GM21786 (cell line): Measurements from ENCODE around the gene IQSEC1.

Source experiments
- ATAC-seq: cut with Tn5 transposase; IDR thresholded peaks from one replicate; pipeline ENCODE4 v1.9.1; 2021; ENCODE audit not compliant: unreplicated experiment

The IQSEC1 gene

DNA sequence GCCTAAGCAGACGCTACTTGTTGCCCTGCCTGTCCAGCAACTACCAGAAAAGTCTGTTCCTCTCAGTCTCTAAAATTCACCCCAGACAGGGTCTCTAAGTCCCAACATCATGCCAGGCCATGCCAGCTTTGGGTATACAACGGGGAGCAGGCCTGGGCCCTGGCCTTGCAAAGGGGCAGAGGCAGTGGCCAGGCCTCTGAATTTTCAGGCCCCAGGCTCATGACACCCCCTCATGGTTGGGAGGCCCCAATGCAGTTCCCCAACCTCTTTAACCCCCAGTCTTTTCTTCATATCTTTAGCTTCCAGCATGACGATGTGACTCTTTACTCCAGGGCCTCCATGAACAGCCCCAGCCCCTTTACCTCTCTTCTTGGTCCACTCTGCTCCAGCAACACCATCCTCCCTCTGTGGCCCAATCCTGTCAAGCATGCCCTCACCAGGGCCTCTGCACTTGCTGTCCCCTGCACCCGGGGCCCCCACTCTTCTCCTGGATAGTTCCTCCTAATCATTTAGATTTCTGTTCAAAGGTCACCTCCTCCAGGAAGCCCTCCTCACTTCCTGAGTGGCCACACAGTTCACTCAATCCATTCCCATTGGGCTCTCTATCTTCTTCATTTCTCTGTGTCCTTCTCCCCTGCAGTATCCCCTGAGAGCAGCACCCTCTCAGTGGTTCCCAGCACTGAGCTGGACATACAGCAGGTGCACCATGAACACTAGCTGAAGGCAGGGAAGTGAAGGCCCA is 4.8 kb downstream of the IQSEC1 start:
- ATAC-seq, result no peak

DNA sequence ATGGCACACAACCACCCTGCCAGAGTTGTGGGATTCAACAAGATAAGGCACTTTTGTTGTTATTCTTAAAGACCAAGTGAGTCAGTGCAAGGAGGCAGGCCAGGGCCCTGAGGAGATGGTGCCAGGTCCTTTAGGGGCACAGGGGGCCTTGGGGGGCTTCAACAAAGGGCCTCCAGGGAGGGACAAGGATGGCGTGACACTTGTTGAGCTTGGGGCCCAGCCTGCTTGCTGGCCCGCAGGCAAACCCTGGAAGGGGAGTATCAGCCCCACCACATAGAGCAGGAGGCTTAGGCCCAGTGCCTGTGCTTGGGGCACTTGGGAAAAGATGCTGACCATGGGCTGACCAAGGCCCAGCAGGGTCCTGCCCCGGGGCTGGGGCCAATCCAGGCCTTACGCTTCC is 5.5 kb downstream of the IQSEC1 start:
- ATAC-seq, result no peak

GRCh38 chr3:13066834-13067233 is 6.4 kb downstream of the IQSEC1 start:
- ATAC-seq, result no peak

GRCh38 chr3:13066236-13066635 is 7.0 kb downstream of the IQSEC1 start:
- no peak for ATAC-seq

- no peak for ATAC-seq
These were observed 7.5 kb downstream of the IQSEC1 start for GRCh38 chr3:13065727-13066126.

- ATAC-seq, result no peak
These were observed 8.3 kb downstream of the IQSEC1 start for GRCh38 chr3:13064964-13065363.

- ATAC-seq, result no peak
These were observed 8.9 kb downstream of the IQSEC1 start for GRCh38 chr3:13064159-13064868.

- no peak for ATAC-seq
These were observed 10.0 kb downstream of the IQSEC1 start for GRCh38 chr3:13063225-13063624.

DNA sequence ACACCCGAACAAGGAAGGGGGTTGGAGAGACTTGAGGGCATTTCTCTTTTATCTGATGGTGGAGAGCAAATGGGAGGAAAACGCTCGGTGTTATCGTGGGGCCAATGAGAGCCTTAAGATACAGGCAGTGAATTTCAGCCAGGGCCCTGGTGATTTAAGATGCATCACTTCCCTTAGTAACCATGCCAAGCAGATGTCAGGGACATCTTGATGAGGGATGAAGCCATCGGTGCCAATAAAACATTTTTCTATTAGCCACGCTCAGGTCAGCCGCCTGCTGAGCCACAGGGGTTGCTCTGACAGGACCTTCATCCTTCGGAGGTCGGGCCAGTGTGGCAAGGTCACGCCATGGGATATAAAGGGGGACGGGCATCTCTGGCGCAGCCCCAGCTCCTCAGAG is 10.6 kb downstream of the IQSEC1 start:
- ATAC-seq, result no peak

- no peak for ATAC-seq
These were observed 12.8 kb downstream of the IQSEC1 start for GRCh38 chr3:13060341-13060910.

GRCh38 chr3:13058346-13059120 is 14.7 kb downstream of the IQSEC1 start:
- no peak for ATAC-seq

DNA sequence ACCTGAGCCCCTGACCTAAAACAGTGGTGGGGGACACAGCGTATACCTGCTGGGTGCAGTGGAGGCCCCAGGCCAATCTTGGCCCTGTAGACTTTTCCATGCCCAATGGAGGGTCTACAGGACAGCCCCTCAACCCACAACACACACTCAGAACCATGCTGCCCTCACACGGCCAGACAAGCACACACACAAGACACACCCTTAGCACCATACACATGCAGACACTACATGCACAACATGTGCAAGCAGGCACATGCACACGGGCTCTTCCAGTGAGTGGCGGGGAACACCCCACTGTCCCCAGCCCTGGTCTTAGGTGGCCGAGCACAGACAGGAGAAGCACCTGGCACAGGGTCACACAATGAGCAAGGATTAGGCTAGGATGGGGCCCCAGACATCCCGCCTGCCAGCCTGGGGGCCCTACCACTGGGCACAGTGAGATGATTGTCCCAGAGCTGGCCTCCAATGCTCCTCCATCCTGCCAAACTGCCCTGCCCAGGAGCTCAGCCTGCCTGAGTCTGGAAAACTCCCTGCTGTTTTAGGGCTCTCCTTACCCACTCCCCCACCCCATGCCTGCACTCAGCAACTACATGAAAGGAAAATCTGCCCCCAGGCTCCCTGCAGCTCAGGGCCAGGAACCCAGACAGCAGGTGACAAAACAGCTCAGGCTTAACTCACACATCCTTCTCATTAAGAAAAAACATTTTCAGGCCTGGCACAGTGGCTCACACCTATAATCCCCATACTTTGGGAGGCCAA is 15.8 kb downstream of the IQSEC1 start:
- no peak for ATAC-seq

DNA sequence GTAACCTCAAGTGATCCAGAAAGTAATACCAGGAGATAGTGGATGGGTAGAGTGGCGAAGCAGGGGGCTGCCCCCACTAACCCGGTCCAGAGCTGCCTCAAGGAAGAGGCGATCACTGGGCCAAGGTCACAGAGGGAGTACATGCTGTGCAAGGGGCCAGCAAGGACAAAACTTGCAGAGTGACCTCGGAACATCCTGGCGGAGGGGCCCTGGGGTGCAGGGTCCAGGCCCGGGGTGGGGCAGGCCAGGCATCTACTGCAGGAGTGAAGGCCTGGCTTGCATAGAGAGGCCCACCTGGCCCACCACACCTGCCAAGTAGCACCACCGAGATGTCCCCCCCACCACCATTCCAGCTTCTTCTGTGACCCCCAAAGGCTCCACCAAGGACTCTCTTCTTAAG is 17.6 kb downstream of the IQSEC1 start:
- no peak for ATAC-seq

GRCh38 chr3:13054341-13055285 is 18.6 kb downstream of the IQSEC1 start:
- no peak for ATAC-seq

- no peak for ATAC-seq
These were observed 19.3 kb downstream of the IQSEC1 start for GRCh38 chr3:13053893-13054292.

DNA sequence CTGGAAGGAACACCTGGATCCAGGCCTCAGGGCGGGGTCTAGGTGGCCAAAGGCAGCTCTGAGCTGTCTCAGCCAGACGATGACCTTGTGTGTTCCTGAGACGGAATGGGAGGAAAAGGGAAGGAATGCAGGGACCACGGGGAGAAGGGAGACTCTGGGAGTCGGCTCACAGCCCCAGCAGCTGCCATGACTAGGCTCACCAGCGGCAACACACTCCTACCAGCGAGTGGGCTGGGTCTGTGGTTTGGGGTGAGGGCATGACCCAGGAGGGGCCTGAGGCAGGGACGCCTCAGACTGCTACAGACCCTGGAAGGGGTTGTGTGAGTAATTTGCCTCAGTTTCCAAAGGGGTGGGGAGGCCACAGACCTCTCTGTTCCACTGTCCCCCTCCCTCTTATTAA is 19.8 kb downstream of the IQSEC1 start:
- no peak for ATAC-seq

DNA sequence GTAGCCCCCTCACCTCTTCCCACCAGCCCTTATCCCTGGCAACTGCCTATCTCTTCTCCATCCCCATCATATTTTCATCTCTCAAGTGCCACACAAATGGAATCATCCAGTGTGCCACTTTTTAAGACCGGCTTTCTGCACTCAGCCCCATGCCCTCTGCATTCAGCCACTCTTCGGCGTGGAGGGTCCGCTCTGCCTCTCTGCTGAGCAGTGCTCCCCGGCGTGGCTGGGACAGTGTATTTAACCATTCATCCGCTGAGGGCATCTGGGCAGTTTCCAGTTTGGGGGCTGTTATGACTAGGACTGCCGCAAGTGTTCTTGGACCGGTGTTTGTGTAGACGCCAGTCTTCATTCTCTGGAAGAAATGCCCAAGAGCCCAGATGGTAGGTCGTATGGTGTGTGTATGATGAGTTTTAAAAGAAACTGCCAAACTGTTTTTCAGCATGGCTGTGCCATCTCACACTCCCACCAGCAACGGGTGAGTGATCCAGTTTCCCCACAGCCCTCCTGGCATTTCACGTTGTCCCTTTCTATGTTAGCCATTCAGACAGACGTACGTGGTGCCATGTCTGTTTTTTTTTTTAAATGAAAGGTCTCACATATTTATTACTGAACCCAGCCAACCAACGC is 20.9 kb downstream of the IQSEC1 start:
- no peak for ATAC-seq

DNA sequence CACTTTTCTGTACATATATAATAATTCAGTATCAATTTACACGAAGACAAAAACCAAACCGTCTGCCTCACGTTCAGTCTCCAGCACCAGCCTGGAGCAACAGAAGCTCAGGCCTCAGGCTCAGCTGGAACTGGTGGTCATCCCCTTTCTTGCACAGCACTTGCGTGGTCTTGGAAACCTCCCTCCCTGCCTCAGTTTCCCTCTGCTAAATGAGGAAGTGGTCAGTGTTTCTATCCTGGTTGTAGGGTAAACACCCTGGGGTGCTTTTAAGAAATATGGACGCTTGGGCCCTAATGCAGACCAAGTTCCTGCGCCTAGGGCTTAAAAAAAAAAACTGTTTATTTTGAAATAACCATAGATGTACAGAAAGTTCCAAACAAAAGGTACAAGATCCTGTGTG is 21.6 kb downstream of the IQSEC1 start:
- no peak for ATAC-seq

DNA sequence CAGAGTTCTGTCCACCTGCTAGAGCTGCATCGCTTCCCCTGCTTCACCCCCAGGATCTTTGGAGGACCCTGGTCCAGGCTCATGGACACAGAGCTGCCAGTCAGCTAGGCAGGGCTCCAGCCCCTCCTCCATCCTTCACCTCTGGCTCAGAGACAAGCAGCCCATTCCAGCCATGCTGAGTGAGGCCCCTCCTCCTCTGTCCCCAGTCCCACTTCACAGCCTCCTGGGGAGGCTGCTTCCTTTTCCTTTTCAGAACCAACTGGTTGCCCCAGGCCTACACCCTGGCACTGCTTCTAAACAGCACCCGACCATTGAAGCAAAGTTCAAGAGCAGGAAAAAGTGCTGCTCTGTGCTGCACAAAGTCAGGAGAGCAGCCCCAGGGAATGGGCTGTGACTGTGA is 22.2 kb downstream of the IQSEC1 start:
- no peak for ATAC-seq
